Renal cortical epithelial cell (primary cell): ENCODE data around the gene CLTC. TPM values are rescaled to one million over a fixed set of nuclear protein-coding genes. Genes with fewer than 3 reads are reported as not detected.
"Not testable (repeated sequence)": the region's sequence is repeated elsewhere in the genome, so short reads cannot be mapped to it uniquely, and the experiment has no call there.

Experiments
- DNase-seq: peaks from one replicate; pipeline ENCODE4 v3.0.0-alpha.2; 2011; ENCODE audit warnings: low read depth
- total RNA-seq: library from RNA; depleted of rRNA; stranded (reverse); fragments of >200 nt; gene quantifications from 2 replicates; pipeline ENCODE4 v1.2.3, GENCODE V29; 2014

Gene CLTC
- 520 and 1,044 TPM in 2 replicates for total RNA-seq

DNA sequence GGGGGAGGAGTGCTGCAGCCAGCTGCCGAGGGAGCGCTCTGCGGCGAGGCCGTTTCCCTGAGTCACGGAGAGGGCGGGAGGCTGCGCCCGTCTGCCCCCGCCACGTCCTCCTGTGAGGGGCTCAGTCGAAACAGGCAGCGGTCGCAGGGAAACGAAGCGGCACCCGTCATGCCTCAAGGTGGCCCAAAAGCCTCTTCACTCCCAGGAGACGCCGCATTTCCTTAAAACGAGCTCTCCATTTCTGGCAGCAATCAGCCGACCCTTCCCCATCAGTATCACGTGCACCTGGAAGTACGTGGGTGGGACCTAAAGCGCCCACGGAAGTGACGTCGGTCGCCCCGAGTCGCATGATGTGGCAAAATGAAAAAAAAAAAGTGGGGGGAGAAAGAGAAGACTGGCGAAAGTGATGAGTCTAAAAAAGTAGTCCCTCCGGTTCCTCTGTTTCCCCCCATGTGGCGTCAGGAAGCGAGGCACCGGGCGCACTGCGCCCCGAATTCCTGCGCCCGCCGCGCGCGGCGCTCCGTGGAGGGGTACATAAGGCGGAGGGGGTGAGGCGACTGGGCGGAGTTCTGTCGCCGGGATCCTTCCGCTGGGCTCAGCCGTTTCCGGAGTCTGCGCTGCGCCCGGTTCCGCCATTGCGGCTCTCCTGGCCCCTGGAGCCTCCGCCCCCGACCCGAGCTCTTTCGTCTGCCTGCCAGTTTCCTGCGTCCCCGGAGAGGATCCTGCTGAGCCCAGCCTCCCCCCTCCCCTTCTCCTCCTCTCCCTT, at the start of gene CLTC:
CLTC (plus strand) TSS at position 598 of the 766 bp plus-strand sequence. CDS start 237 bp downstream, outside the sequence.
- peak; percentile 93 for DNase-seq

DNA sequence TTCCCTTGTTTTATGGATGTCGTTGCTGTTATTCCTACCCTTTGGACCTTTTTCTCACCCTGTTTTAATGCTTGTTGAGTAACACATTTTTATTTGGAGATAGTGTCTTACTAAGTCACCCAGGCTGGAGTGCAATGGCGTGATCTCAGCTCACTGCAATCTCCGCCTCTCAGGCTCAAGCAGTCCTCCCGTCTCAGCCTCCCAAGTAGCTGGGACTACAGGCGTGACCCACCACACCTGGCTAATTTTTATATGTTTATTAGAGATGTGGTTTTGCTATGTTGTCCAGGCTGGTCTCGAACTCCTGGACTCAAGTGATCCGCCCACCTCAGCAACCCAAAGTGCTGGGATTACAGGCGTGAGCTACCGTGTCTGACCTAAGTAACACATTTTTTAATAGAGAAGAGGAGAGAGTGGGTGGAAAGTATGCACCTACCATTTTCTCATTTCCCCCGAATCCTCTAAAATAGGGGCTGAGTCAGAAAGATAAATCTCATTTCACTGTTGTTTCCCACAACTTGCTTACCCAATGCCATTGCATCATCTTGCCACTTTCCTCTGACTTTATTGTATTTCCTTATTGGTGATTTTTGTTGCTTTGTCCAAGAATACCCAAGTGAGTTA, 47.3 kb upstream of the CLTC start:
- peak; percentile 56 for DNase-seq

DNA sequence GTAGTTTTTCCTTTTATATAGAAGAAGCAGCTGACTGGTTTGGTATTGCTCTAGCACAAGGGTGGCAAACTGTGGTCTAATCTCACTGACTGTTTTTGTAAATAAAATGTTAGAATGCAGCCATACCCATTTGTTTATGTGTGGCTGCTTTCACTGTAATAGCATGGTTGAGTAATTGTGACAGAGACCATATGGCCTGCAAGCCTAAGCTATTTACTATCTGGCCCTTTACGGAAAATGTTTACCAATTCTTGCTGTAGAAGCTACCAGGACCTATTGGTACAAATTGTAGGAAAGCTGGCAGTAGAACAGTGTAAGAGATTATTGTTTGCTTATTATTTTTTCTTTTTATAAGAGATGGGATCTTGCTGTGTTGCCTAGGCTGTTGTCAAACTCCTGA, 35.5 kb upstream of the CLTC start:
- not testable (repeated sequence) for DNase-seq

DNA sequence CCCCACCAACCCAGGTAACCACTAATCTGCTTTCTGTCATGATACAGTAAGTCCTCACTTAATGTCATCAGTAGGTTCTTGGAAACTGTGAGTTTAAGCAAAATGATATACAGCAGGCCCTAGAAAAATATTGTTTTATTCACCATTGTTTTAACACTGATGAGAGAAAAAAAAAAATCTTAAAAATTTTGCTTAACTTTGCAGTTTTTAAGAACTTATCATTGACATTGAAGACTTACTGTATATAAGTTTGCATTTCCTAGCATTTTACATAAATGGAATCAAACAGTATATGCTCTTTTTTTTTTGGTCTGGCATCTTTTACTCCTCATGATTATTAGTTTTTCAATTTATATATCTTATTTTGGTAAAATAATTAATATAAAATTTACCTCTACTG, 19.5 kb upstream of the CLTC start:
- DNase-seq: no peak

DNA sequence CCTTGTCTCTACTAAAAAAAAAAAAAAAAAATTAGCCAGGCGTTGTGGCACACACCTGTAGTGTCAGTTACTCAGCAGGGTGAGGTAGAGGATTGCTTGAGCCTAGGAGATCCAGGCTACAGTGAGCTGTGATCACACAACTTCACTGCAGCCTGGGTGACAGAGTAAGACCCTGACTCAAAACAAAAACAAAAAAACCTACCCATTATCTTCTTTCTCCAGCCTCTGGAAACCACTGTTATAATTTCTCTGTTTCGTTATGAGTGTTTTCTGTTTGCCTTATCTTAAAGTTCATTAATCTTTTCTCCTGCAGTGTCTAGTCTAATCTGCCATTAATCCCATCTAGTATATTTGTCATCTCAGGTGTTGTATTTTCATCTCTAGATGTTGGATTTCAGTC, 18.6 kb upstream of the CLTC start:
- DNase-seq: no peak

DNA sequence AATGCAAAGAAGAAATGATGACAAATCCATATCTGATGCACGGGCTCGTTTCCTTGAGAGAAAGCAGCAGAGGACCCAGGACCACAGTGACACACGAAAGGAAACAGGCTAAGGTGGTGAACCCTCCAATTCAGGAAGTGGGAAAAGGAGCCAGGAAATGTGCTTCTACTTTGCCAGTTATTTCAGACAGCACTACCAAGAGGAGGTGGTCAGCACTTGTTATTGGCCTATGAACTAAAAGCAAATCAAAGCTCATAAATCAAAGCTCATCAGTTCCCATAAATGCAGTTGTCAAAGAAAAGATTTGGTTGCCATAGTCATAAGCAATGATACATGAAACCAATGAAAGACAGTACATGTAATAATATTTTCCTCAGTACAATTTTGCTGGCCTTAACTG, 12.6 kb upstream of the CLTC start:
- no peak for DNase-seq

DNA sequence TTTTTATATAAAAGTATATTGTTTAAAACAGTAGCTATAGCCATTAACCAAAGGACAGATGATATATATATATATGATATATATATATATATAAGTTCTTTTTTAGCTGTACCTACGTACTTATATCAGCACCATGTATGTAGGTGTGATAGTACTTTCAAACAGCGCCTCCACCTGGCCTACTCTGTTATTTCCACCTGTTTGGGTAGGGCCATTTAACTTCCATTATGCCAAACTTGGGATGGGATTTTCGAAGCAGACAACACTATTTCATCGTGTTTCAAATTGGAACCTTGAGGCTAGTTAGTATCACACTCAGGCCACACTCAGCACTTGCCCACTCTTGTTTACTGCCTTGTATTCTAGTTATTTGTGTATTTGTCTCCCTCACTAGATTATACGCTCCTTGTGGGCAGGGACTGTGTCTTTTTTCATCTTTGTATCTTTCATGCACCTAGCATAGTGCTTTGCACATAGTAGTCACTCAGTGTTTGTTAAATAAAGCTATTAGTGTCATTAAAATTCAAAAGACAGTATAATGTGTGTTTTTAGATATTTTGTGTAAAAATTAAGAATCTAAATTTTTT, 11.8 kb upstream of the CLTC start:
- no peak for DNase-seq

DNA sequence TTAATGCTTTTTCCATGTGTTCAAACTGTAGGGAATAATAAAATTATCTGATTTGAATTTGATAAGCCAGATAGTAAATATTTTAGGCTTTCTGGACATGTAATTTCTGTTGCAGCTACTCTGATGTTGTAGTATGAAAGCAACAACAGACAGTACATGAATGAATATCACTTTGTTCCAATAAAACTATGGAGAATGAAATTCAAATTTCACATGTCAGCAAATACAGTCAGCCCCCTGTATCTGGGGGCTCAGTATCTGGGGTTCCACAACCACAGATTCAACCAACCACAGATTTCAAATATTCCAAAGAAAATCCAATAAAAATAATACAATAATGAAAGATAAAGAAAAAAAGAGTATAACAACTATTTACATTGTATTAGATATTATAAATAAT, 8.2 kb upstream of the CLTC start:
- DNase-seq: no peak

DNA sequence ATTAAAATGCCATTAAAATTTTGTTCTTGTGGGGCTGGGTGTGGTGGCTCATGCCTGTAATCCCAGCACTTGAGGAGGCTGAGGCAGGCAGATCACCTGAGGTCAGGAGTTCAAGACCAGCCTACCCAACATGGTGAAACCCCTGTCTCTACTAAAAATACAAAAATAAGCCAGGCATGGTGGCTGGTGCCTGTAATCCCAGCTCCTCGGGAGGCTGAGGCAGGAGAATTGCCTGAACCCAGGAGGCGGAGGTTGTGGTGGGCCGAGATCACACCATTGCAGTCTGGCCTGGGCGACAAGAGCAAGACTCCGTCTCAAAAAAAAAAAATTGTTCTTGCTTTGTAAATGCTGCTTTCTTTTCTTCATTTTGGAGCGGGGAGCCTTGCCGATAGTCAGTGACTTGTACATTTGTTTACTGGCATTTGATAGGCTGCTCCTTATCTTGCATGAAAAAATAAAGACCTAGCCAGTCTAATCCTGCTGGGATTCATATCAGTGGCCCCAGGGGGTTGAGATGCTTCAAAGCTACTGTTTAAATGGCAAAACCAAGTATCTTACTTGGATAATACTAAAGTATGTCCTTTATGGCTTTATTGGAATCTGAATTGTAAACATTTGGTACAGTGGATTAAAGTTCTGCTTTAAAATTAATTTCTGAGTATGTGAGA, 3.3 kb upstream of the CLTC start:
- no peak for DNase-seq

DNA sequence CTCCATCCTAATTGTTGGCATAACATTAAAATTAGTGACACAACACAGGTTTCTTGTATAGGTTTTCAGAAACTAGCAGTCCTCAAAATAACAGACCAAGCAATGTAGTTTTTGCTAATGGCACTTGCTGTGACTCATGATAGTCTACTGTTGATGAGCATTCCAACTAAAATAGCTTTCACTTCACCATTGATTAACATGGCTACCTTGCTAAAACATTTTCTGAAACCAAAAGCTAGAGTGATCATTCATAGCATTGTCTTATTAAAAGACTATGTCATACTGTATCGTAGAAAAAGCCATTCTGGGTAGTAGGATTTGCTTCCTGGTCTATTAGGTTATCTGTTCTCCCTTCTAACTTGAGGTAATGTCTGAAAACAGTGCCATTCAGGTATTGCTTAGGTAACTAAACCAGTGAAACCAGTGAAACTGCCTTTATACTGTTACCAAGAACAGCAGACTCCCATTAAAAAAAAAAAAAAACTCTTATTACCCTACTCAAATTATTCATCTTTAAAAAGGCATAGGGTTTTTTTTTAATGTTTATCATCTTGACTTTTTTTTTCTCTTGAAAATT, 2.5 kb upstream of the CLTC start:
- peak; percentile 86 for DNase-seq

DNA sequence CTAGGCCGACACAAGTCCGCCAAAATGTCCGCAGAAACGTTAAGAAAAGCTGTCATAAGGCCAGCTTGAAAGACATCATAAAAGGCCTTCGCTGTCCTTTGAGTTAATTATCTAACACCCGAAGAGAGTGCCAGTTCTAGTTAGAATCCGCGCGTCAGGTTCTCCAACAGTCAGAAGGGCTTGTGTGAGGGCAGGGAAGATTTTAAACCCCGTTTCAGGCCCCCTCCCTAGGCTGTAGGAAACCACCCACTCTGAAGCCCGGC, 729 bp upstream of the CLTC start:
- DNase-seq: no peak

DNA sequence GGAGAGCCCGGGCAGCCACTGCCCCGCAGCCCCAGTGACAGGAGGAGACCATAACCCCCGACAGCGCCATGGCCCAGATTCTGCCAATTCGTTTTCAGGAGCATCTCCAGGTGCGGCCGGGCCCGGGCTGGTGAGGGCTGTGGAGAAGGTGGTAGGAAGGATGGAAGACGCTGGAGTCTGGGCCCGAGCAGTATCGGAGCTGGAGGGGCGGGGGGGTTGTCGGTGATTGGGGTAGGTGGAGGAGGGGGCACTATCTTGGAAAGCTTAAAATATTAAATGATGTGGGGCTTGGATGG, 317 bp downstream of the CLTC start:
- no peak for DNase-seq

DNA sequence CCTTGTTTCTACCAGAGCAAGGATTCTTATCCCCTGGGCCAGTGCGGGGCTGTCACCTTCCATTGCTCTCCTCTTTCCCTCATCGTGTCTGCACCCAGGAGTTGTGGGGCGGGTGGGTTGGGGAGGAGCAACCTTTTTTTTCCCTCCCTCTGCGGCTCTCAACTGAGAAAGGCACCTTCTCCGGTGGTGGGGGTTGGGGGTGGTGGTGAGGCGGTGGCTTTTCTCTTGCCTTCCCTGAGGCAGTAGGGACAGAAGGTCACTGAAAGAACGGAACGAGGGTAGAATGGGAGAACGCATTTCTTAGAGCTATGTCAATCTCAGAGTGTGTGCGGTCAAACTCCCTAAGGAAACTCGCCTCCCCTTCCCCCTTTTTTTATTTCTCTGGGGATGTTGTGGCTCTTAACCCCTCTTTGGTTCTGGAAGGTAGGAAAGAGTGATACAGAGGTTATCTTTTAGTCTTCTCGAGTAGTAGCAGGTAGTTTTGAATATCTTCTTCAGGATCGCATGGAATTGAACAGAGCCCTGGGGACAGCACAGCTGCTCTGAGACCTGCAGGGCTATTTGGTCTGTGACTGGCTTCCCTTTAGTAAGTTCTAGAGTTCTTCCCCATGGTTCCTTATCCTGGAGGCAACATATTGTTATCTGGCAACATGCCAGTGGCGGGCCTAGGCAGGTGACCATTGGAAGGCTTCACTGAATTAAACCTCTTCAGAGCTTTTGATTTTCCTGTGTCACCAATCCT, 994 bp downstream of the CLTC start:
- no peak for DNase-seq

DNA sequence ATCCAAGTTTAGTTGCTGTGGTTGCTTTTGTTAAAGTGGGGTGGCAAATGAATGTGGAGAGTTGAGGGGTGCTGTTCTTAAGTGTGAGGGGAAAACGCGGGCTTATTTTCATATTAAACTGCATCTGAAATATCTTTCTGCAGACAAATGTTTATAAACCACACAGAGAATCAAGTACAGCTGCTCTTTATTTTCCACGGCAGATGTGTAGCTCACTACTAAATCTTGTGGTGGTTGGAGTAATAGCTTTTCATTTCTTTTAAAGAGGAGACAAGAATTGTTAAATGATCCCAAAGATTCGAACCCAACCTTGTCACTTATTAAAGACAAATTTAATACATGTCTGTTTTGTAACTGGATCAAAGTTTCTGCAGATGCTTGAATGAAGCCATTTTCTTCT, 2.1 kb downstream of the CLTC start:
- no peak for DNase-seq

DNA sequence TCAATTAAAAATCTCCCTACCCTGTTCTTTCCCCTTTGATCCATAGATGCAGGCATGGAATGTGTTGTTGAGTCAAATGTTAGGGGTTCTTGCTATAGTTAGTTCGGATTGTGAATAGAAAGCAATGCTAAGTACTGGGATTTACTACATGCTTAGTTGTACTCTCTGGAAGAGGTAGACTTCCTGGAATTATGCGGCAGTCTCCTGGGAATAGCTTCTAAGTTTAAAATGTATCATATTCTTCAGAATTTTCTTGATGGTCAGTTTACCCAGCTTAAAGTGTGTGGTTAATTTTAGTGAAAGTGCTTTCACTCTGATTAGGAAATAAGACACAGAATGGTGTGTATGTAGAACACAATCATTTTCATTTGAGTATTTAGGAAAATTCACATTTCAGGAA, 3.5 kb downstream of the CLTC start:
- DNase-seq: no peak

DNA sequence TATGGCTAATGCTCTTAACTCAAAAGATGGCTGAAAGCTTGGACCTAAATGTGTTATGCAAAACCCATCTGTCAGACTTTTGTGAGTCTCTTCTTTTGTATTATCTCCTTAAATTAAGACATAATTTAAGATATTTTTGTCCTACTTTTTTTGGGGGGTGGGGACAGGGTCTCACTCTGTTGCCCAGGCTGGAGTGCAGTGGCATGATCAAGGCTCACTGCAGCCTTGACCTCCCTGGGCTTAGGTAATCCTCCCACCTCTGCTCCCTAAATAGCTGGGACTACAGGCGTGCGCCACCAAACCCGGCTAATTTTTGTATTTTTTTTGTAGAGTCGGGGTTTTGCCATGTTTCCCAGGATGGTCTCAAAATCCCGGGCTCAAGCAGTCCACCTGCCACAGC, 7.1 kb downstream of the CLTC start:
- no peak for DNase-seq

DNA sequence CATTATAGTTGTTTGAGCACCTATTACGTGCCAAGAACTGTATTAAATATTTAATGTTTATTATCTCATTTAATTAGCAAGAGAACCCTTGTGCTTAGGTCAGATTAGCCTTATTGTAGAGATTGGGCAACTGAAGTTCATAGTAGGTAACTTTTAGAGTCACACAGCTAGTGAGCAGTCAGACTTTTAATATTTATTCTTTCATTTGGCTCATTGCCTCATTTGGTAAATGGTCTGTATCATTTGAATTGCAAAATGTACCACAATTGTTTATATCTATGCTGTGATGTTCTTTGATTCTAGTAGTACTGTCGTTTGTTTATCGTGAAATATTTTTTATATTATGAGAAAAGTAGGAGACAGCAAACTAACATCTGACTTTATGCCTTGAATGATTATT, 7.6 kb downstream of the CLTC start:
- peak; percentile 30 for DNase-seq

DNA sequence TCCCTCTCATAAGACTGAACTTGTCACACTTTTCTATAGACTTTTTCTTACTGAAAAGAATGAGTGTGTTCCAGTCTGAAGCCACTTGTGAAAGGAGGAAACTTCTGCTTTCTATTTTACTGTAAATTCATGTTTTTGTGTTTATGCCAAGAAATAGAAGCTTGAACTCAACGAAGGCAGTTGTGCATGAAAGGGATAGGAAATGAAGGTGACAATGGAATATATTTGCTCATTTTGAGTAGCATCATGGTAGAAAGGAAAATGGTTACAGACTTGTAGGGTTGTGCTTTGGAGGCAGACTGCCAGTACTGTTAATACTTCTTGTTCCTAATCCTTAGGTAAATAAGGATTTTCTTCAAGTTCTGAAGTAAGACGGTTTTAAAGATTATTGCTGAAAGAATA, 8.1 kb downstream of the CLTC start:
- DNase-seq: no peak

DNA sequence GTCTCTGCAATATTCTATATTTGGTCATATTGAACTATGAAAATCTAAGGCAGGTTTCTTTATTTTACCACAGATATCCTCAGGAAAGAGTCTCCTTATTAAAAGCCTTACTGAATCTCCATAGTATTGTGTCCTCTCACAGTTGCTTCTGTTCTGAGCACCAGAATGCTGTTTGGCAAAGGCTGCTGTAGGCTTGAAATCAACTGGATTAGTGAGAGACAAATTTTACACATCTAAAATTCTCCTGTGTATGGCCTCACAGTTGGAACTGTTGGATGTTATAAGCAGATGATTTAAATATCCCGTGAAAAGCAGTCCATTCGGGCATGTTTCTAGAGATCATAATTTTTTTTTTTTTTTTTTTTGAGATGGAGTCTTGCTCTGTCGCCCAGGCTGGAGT, 9.5 kb downstream of the CLTC start:
- no peak for DNase-seq

DNA sequence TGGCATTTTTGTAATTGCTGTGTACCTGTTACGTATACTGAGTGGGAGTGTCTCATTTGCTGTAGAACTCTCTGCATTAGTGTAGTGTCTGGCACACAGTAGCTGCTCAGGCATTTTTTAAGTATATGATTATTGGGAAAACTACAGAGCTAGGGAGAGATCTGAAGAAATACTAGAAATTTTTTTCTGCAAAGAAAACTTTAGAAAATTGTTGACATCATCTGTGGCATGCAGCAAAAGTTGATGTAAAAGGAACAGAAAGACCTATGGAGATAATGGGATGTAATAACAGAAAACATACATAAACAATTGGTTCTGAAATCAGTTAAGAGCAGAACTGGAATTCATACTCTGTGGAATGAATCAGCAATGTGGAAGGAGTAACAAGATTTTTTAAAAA, 11.6 kb downstream of the CLTC start:
- DNase-seq: no peak

DNA sequence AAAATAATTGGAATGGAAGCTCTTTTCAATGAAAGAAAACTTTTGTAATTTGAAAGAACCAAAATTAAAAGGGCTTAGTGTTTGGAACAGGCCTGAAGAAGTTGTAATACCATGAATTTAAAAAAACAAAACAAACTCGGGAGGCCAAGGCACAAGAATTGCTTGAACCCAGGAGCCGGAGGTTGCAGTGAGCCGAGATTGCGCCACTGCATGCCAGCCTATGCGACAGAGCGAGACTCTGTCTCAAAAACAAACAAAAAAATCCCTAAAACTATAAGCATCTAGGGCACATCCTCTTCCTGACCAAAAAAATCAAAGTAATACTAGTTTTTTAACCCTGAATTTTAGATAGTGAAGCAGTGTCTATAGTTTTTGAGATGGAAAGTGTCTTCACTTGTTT, 12.7 kb downstream of the CLTC start:
- DNase-seq: no peak

DNA sequence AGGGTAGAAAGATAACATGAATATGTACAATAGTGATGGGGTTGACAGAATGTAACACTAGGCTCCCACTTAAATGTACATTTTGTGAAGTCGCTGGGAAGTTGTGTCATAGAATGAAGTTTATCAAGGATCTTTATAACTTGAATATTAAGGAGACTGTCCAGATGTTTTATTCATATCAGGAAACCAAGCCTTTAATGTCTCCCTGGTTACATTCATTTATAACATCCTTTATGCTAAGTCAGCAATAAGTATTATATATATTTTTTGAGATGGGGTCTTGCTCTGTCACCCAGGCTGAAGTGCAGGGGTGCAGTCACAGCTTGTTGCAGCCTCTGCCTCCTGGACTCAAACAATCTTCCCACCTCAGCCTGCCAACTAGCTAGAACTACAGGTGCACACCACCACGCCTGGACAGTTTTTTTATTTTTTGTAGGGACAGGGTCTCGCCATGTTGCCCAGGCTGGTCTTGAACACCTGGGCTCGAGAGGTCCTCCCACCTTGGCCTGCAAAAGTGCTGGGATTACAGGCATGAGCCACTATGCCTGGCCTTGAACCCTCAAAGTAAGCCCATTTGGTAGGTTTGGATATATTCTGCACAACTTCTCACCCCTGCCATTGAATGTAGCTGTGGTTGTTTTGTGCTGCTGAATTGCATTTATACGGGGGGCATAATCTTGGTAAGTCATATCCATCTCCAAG, 14.1 kb downstream of the CLTC start:
- DNase-seq: no peak
